GM21576 (cell line): ENCODE results near the gene KIF25.
"Not testable (repeated sequence)": the region's sequence is repeated elsewhere in the genome, so short reads cannot be mapped to it uniquely, and the experiment has no call there.

Source experiments
- ATAC-seq: cut with Tn5 transposase; IDR thresholded peaks from one replicate; pipeline ENCODE4 v1.9.1; 2021; ENCODE audit warnings: mild to moderate bottlenecking, moderate library complexity; ENCODE audit not compliant: unreplicated experiment

The KIF25 gene

GRCh38 chr6:168062346-168063289 is 65.1 kb downstream of the KIF25 start:
- no peak for ATAC-seq

DNA sequence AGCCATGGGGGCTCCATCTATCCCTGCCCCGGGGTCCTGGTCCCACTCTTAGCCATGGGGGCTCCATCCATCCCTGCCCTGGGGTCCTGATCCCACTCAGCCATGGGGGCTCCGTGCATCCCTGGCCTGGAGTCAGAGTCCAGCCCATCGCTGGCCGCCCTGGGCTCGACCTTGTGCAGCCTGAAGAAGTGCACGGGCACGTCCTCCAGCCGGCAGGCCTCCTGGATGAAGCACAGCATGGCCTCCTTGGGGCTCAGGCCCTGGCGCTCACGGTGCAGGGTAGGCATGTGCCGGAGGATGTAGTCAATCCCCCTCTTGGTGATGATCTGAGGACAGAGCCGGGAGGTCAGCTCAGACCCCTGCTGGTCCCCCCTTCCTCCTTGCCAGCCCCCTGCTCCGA is 66.0 kb downstream of the KIF25 start:
- no peak for ATAC-seq

DNA sequence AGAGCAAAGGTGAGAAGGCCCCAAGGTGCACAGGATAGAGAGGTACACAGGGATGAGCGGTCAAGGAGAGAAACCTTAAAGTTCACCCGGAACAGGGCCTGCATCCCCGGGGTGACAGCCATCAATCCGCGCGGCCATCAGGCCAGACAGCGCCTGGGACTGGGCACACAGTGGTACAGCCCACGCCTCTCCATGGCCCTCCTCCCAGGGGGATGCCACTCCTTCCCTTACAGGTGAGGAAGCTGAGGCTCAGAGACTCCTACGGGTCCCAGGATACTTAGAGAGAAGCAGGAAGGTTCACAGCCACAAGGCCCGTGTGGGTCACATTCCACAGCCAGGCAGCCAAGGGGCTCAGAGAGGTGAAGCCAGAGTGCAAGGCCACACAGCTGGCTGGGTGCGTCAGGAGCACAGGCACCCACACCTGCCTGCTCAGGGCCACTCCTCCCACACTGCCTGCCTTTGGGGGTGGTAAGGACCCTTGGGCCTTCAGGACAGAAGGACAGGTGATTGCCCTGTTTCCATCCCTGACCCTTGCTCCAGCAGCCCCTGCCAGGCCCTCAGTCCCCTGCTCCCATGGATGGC is 66.8 kb downstream of the KIF25 start:
- no peak for ATAC-seq

GRCh38 chr6:168067081-168067759 is 69.7 kb downstream of the KIF25 start:
- ATAC-seq = no peak

DNA sequence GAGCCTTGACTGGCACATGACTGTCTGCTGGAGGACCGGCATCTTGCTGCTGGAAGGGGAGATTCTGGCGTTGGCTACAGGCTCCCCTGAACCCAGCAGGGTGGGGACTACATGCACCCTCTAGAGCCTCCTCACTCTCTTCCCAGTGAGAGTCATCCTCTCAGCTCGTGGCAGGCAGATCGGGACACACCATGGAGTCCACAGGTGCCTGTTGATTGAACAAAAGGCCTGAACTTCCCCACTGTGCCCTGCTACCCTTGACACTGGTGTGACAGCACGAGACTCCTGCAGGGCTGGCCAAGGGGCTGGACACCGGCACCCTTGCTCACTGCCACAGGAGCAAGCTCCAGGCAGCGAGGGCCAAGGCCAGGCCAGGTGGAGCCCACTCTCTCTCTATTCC is 73.3 kb downstream of the KIF25 start:
- no peak for ATAC-seq

GRCh38 chr6:168071620-168072019 is 74.1 kb downstream of the KIF25 start:
- ATAC-seq = no peak

DNA sequence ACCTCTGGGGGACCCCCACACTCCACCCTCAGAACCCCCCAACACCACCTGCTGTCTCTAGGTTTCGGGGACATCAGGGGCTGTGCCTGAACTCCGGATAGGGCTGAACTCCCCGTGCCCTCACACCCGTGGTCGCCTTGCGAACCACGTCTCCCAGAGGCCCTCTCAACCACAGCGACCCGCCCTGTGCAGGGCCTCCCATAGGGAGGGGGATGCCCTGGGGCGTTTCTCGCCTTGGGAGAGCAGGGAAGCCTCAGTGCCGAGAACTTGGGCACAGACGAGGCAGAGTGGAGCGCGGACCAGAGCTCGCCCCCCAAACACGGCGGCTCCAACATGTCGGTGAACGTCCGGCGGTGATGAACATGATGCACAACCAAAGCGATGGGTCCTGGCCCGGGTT is 74.8 kb downstream of the KIF25 start:
- no peak for ATAC-seq

DNA sequence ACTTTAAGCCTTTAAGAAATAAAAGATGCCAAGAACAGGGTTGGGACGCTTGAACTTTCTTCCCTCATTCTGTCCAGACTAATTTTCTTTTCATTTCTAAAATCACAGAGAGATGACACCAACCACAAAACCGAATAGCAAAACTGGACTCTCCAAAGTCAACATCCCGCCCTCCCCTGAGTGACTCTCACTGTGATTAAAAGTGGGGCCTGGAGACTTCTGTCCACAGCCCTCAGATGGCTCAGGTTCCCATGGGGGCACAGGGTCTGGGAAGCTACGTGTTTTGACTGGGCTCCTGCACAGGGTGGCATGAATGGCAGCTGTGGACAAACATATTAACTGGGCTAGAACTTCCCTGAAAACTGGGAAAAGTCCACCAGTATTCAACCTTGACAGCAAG is 75.3 kb downstream of the KIF25 start:
- ATAC-seq = no peak

DNA sequence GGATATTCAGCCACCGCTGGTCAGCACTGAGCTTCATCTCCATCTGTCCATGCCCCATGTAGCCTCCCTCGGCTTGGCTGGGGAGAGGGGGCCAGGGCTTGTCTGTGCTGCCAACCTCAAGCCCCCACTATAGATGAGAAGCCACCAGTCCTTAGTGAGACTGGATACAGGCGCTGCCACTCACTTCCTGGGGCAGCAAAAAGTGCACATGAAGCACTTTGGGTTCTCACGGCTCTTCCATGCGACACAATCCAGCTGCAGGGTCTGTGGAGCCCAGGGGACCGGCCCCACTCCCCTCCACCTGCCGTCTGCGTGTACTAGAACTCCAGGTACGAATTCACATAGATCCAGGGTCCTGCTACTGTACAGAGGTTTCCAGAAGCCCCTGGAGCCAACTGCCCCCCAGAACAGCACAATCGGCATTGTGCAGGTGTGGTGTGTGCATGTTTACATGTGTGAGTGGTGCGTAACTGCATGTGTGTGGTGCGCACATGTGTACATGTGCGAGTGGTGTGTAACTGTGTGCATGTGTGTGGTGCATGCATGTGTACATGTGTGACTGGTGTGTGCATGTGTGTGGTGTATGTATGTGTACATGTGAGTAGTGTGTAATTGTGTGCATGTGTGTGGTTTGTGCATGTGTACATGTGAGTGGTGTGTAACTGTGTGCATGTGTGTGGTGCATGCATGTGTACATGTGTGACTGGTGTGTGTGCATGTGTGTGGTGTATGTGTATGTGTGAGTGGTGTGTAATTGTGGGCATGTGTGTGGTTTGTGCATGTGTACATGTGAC is 76.7 kb downstream of the KIF25 start:
- ATAC-seq = no peak

DNA sequence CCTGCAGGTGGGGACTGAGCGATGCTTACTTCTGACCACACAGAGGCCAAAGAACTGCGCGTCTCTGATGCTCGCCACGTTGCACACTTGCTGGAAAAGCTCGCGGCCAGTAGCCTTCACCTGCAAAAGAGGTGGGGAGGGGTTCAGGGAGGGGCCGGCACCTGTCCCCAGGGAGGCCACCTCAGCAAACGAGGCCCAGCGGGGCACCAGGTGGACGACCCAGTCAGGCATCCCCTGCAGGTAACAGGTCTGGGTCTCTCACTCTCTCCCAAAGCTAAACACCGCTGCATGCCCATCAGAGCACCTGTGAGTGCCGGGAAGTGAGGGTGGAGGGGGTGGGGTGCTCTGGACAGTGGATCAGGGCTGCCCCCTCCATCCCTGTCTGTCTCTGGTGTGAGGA is 77.7 kb downstream of the KIF25 start:
- no peak for ATAC-seq

DNA sequence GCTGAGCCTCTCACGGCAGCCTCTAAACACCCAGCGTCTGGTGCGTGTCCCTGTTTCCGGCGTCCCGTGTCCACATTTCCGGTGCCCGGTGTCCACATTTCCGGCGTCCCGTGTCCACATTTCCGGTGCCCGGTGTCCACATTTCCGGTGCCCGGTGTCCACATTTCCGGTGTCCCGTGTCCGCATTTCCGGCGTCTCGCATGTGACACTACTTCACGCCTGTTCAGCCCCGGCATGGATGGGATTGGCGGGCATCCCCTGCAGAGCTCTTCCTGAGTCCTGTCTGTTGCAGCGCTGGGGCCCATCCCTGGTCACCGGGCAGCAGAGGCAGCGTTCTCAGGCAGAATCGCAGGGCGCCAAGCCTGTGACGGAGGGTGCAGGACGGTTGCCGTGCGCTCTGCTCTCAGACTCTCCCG is 78.3 kb downstream of the KIF25 start:
- ATAC-seq = no peak

DNA sequence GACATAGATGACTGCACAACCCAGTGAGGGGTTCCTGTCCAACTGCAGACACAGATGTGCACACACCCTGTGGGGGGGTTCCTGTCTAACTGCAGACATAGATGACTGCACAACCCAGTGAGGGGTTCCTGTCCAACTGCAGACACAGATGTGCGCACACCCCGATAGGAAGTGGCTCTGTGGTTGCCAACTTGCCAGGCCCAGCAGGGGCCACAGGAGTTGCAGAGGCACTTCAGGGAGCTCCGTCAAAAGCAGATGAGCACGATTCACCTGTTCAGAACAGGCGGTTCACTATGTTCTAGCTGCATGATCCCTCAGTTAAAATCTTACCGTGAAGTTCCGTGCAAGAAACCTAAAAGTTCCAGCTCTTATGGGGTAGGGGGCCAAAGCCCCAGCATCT is 79.9 kb downstream of the KIF25 start:
- ATAC-seq = not testable (repeated sequence)

GRCh38 chr6:168078175-168078942 is 80.9 kb downstream of the KIF25 start:
- no peak for ATAC-seq

DNA sequence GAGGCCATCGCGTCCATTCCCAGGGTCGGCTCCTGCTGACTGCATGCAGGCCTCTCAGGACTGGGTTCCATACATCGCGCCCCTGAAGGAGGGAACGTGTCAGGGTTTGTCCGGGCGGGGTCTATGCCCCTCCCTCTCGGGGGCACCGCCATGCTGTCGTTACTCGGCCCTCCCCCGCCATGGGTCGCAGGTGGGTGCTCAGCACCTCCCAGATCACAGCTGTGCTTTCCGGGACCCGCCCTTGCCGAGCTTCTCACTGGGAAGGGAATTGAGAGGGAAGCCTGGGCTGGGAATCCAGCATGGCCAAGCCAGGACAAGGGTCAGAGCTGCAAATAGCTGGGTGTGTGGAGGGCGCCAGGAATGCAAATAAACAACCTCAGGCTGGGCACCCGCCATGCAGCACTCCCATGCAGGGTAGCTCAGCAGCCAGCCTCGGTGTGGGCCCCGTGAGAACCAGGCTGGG is 81.5 kb downstream of the KIF25 start, which contains the start of gene FRMD1:
FRMD1 (minus strand) TSS at position 270 of the 463 bp plus-strand sequence; CDS start at position 152, 118 bp downstream.
- ATAC-seq = no peak

DNA sequence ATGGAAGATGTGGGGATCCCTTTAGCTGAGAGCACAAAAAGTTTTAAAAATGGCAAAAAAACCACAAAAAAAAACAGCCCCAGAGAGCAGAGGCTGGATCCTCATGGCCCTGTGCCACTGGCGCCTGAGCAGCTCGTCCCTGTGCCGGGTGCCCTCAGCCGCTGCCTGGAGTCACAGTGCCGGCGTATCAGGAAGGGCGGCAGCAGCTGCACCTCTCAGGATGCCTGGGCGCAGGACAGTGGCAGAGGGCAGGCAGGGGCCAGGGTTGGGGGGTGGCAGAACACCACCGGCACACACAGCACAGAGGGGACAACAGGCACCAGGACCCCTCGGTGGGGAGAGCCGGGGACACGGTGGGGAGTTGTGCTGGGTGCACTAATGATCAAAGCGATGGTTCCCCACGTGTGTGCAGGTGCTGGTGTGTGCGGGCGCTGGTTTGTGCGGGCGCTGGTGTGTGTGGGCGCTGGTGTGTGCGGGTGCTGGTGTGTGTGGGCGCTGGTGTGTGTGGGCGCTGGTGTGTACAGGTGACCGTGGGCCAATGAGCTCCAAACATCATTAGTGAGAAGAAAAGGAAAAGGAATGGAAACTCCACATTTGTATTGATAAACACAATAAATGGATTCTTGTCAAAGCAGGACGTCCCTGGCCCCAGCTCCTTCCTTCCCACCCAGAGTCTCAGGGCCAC is 83.1 kb downstream of the KIF25 start:
- ATAC-seq = no peak

DNA sequence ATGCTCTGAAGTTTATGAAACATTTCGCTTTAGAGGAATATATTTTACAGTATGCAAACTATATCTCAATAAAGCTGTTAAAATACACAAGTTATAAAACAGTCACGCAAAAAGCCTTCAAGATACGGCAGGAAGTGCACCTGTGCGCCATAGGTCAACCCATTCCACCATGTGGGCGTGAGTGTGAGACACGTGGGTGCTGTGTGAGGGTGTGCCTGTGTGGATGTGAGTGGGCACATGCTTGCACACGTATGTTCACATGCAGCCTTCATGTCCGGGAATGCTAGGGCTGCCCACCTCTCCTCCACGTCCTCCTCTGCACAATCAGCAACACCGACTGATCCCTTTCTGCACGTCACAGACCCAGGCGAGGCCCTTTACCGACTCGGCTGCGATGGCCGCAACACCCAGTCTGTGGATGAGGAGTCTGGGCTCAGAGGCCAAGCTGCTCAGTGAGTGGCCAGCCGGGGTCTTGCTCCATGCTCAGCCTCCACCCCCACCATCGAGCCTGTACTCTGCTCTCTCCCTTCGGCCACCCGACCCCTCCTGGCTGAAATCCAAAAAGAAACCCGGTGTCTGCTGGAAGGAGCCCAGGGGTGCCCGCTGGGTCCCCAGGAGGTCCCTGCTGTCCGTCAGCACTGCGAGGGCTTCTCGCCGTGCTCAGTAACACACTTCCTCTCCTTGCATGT is 84.5 kb downstream of the KIF25 start:
- no peak for ATAC-seq

GRCh38 chr6:168082860-168083513 is 85.5 kb downstream of the KIF25 start:
- no peak for ATAC-seq

DNA sequence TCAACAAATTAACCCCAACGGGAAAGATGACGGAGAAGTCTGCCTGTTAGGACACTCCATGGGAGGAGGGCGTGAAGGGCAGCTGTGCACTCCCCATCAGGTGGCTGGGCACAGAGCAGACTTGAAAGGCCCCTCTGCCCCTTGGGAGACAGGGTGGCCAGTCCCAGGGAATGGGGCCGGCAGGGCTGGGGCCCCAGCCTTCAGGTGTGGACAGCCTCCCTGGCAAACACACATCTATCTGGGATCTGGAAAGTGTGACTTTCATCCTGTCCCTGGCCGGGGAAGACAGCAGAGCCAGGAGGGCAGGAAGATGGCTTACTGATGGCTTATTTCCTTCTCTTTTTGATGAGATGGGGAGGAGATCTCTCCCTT is 86.0 kb downstream of the KIF25 start:
- no peak for ATAC-seq
